ENCODE measurements around the gene COMMD9. TPM values are rescaled to one million over a fixed set of nuclear protein-coding genes. Genes with fewer than 3 reads are reported as not detected.

COMMD9 gene
- total RNA-seq, 1 donor from 2014 or later = 72.2 TPM

- H3K4me3 Mint-ChIP-seq (ENCODE audit: unreplicated experiment) = no peak overlapping the region
- H3K36me3 Mint-ChIP-seq (ENCODE audit: unreplicated experiment) = no peaks in the 10 kb centered on the region
- H3K27me3 Mint-ChIP-seq (ENCODE audit: unreplicated experiment) = peaks cover 2% of the 10 kb centered on the region
- H3K9me3 Mint-ChIP-seq (ENCODE audit: unreplicated experiment) = peaks cover 7% of the 10 kb centered on the region
- H3K27ac Mint-ChIP-seq (ENCODE audit: unreplicated experiment) = no peak overlapping the region
- peak; percentile 75 for DNase-seq
- TF ChIP-seq CTCF (IDR thresholded peaks at IDR 0.05; ENCODE audit: partially characterized antibody, unreplicated experiment) = peak; percentile 84
- H3K4me1 Mint-ChIP-seq (ENCODE audit: low read depth, unreplicated experiment) = peaks cover 9% of the 10 kb centered on the region
These were observed 23.2 kb downstream of the COMMD9 start for GRCh38 chr11:36265793-36266628.

GRCh38 chr11:36264973-36265344, 24.3 kb downstream of the COMMD9 start:
- peaks cover 12% of the 10 kb centered on the region for H3K4me1 Mint-ChIP-seq (ENCODE audit: low read depth, unreplicated experiment)
- peaks cover 2% of the 10 kb centered on the region for H3K27me3 Mint-ChIP-seq (ENCODE audit: unreplicated experiment)
- DNase-seq = no peak
- H3K4me3 Mint-ChIP-seq (ENCODE audit: unreplicated experiment) = no peak overlapping the region
- TF ChIP-seq CTCF (IDR thresholded peaks at IDR 0.05; ENCODE audit: partially characterized antibody, unreplicated experiment) = no peak
- no peaks in the 10 kb centered on the region for H3K36me3 Mint-ChIP-seq (ENCODE audit: unreplicated experiment)
- peaks cover 7% of the 10 kb centered on the region for H3K9me3 Mint-ChIP-seq (ENCODE audit: unreplicated experiment)
- peak overlapping the region; percentile 1 for H3K27ac Mint-ChIP-seq (ENCODE audit: unreplicated experiment)

GRCh38 chr11:36264011-36264972, 24.9 kb downstream of the COMMD9 start:
- Mint-ChIP-seq H3K27ac (ENCODE audit: unreplicated experiment) (no peak overlapping the region), H3K36me3 (ENCODE audit: unreplicated experiment) (no peaks in the 10 kb centered on the region), H3K4me1 (ENCODE audit: low read depth, unreplicated experiment) (peaks cover 13% of the 10 kb centered on the region), H3K4me3 (ENCODE audit: unreplicated experiment) (no peak overlapping the region), H3K27me3 (ENCODE audit: unreplicated experiment) (peaks cover 2% of the 10 kb centered on the region), H3K9me3 (ENCODE audit: unreplicated experiment) (peaks cover 7% of the 10 kb centered on the region)
- no peak for TF ChIP-seq CTCF (IDR thresholded peaks at IDR 0.05; ENCODE audit: partially characterized antibody, unreplicated experiment)
- no peak for DNase-seq

GRCh38 chr11:36261094-36261493, 28.1 kb downstream of the COMMD9 start:
- H3K27ac Mint-ChIP-seq (ENCODE audit: unreplicated experiment) = no peak overlapping the region
- peaks cover 34% of the 10 kb centered on the region for H3K4me1 Mint-ChIP-seq (ENCODE audit: low read depth, unreplicated experiment)
- H3K4me3 Mint-ChIP-seq (ENCODE audit: unreplicated experiment) = no peak overlapping the region
- peaks cover 17% of the 10 kb centered on the region for H3K9me3 Mint-ChIP-seq (ENCODE audit: unreplicated experiment)
- H3K27me3 Mint-ChIP-seq (ENCODE audit: unreplicated experiment) = peaks cover 7% of the 10 kb centered on the region
- TF ChIP-seq CTCF (IDR thresholded peaks at IDR 0.05; ENCODE audit: partially characterized antibody, unreplicated experiment) = no peak
- DNase-seq = no peak
- H3K36me3 Mint-ChIP-seq (ENCODE audit: unreplicated experiment) = no peaks in the 10 kb centered on the region

All from glutamatergic neuron (in vitro differentiated cells).